ENCODE measurements around the gene PRKN.

Gene PRKN

GRCh38 chr6:161684731-161685475 lies 1042.7 kb downstream of the PRKN start:
- no peak overlapping the region for H3K27ac ChIP-seq (ENCODE audit: extremely low read depth, low read depth, low read length)
- H3K36me3 ChIP-seq (ENCODE audit: control insufficient read depth in 2 of 2, insufficient read depth in 1 of 2, low read length in 2 of 2): no peaks in the 10 kb centered on the region
- TF ChIP-seq PRDM2 (tag by site-specific recombination; IDR thresholded peaks at IDR 0.05; ENCODE audit: borderline replicate concordance): no peak
- TF ChIP-seq ZFP69B (tag by site-specific recombination; IDR thresholded peaks at IDR 0.05): no peak
- TF ChIP-seq, protein P1, sequence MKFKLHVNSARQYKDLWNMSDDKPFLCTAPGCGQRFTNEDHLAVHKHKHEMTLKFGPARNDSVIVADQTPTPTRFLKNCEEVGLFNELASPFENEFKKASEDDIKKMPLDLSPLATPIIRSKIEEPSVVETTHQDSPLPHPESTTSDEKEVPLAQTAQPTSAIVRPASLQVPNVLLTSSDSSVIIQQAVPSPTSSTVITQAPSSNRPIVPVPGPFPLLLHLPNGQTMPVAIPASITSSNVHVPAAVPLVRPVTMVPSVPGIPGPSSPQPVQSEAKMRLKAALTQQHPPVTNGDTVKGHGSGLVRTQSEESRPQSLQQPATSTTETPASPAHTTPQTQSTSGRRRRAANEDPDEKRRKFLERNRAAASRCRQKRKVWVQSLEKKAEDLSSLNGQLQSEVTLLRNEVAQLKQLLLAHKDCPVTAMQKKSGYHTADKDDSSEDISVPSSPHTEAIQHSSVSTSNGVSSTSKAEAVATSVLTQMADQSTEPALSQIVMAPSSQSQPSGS (tag by site-specific recombination; IDR thresholded peaks at IDR 0.05; ENCODE audit: low read depth): no peak
- TF ChIP-seq ZFP37 (tag by site-specific recombination; IDR thresholded peaks at IDR 0.05): no peak
- no peak for TF ChIP-seq ZNF792 (tag by site-specific recombination; IDR thresholded peaks at IDR 0.05)
- TF ChIP-seq KLF17 (tag by site-specific recombination; IDR thresholded peaks at IDR 0.05): no peak
- TF ChIP-seq, protein P2, sequence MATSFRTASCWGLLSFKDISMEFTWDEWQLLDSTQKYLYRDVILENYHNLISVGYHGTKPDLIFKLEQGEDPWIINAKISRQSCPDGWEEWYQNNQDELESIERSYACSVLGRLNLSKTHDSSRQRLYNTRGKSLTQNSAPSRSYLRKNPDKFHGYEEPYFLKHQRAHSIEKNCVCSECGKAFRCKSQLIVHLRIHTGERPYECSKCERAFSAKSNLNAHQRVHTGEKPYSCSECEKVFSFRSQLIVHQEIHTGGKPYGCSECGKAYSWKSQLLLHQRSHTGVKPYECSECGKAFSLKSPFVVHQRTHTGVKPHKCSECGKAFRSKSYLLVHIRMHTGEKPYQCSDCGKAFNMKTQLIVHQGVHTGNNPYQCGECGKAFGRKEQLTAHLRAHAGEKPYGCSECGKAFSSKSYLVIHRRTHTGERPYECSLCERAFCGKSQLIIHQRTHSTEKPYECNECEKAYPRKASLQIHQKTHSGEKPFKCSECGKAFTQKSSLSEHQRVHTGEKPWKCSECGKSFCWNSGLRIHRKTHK (tag by site-specific recombination; IDR thresholded peaks at IDR 0.05): no peak
- TF ChIP-seq ZNF202 (tag by site-specific recombination; IDR thresholded peaks at IDR 0.05; ENCODE audit: borderline replicate concordance): no peak
- no peak for TF ChIP-seq SETDB1 (IDR thresholded peaks at IDR 0.05; ENCODE audit: insufficient read length, low read length)
- no peak for TF ChIP-seq ZNF266 (tag by site-specific recombination; IDR thresholded peaks at IDR 0.05; ENCODE audit: low read depth)
- no peak for TF ChIP-seq ZFP41 (tag by site-specific recombination; IDR thresholded peaks at IDR 0.05; ENCODE audit: borderline replicate concordance)
- TF ChIP-seq, protein P3, sequence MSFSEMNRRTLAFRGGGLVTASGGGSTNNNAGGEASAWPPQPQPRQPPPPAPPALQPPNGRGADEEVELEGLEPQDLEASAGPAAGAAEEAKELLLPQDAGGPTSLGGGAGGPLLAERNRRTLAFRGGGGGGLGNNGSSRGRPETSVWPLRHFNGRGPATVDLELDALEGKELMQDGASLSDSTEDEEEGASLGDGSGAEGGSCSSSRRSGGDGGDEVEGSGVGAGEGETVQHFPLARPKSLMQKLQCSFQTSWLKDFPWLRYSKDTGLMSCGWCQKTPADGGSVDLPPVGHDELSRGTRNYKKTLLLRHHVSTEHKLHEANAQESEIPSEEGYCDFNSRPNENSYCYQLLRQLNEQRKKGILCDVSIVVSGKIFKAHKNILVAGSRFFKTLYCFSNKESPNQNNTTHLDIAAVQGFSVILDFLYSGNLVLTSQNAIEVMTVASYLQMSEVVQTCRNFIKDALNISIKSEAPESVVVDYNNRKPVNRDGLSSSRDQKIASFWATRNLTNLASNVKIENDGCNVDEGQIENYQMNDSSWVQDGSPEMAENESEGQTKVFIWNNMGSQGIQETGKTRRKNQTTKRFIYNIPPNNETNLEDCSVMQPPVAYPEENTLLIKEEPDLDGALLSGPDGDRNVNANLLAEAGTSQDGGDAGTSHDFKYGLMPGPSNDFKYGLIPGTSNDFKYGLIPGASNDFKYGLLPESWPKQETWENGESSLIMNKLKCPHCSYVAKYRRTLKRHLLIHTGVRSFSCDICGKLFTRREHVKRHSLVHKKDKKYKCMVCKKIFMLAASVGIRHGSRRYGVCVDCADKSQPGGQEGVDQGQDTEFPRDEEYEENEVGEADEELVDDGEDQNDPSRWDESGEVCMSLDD (tag by site-specific recombination; IDR thresholded peaks at IDR 0.05): no peak
- TF ChIP-seq ZNF501 (tag by site-specific recombination; IDR thresholded peaks at IDR 0.05): no peak
- no peak for TF ChIP-seq ZEB2 (tag by site-specific recombination; IDR thresholded peaks at IDR 0.05)
- TF ChIP-seq ZNF521 (tag by site-specific recombination; IDR thresholded peaks at IDR 0.05): no peak
- no peak for TF ChIP-seq ZNF341 (tag by site-specific recombination; IDR thresholded peaks at IDR 0.05; ENCODE audit: low read depth)
- TF ChIP-seq KLF10 (tag by site-specific recombination; IDR thresholded peaks at IDR 0.05): no peak
- TF ChIP-seq ZNF514 (tag by site-specific recombination; IDR thresholded peaks at IDR 0.05): no peak
- TF ChIP-seq OSR2 (tag by site-specific recombination; IDR thresholded peaks at IDR 0.05): no peak
- no peaks in the 10 kb centered on the region for H3K9me3 ChIP-seq (ENCODE audit: control insufficient read depth, insufficient read depth, low read depth, low read length)
- H3K4me3 ChIP-seq (ENCODE audit: low read depth, low read length): no peak overlapping the region
- ChIA-PET CTCF (interaction anchor here (0.6 to 1.2 kb wide), 2 partner anchors 107 to 286 kb away, joined by 4 to 5 read pairs; no protein-coding TSS in a partner anchor), POLR2A (no interaction called here)
- no peaks in the 10 kb centered on the region for H3K4me1 ChIP-seq (ENCODE audit: control insufficient read depth, insufficient read depth, low read length)
